Transverse colon (tissue), 4 donors: ENCODE measurements around the gene GRIK4.

Experiments
- POLR2AphosphoS5 ChIP-seq, 3 donors: sonication (generic); formaldehyde crosslinking; IDR thresholded peaks; one replicate each; pipeline ENCODE4 v1.6.1; 2016; ENCODE audit warnings: antibody characterized with exemption in 3 of 3
- TF ChIP-seq, protein P1 (sequence below), 5 experiments: fragments of 200-600 bp in 3 of 5; fragments of 450-650 bp in 2 of 5; sonication (generic) in 3 of 5; IDR thresholded peaks; 1 replicate in 2 of 5; 2 replicates in 3 of 5; pipeline ENCODE4 v1.5.1; 2016 to 2017; ENCODE audit warnings: antibody characterized with exemption in 5 of 5, inconsistent platforms in 3 of 5, mild to moderate bottlenecking in 2 of 5, moderate library complexity in 1 of 5

DNA sequence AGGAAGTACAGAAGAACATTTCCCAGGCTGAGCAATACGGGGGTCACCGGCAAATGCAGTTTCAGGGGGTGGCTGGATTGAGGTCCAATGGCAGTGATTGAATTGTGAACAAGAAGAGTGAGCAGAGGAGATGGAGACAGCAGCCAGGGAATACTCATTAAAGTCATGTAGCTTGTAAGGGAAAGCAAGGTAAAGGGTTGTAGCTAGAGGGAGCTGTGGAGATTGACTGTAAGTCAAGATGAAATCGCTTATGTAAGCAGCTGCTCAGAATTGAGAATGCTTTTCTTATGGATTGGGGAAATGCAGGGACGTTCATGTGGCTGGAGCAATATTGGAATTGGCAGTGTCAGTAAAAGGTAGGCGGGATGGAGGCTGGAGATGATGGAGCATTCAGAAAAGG lies 401.0 kb downstream of the GRIK4 start:
- TF ChIP-seq, protein P1, sequence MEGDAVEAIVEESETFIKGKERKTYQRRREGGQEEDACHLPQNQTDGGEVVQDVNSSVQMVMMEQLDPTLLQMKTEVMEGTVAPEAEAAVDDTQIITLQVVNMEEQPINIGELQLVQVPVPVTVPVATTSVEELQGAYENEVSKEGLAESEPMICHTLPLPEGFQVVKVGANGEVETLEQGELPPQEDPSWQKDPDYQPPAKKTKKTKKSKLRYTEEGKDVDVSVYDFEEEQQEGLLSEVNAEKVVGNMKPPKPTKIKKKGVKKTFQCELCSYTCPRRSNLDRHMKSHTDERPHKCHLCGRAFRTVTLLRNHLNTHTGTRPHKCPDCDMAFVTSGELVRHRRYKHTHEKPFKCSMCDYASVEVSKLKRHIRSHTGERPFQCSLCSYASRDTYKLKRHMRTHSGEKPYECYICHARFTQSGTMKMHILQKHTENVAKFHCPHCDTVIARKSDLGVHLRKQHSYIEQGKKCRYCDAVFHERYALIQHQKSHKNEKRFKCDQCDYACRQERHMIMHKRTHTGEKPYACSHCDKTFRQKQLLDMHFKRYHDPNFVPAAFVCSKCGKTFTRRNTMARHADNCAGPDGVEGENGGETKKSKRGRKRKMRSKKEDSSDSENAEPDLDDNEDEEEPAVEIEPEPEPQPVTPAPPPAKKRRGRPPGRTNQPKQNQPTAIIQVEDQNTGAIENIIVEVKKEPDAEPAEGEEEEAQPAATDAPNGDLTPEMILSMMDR (IDR thresholded peaks at IDR 0.05) = no peak
- TF ChIP-seq POLR2AphosphoS5 (IDR thresholded peaks at IDR 0.05) = no peak
